ENCODE results near the gene SNX19.

DNA sequence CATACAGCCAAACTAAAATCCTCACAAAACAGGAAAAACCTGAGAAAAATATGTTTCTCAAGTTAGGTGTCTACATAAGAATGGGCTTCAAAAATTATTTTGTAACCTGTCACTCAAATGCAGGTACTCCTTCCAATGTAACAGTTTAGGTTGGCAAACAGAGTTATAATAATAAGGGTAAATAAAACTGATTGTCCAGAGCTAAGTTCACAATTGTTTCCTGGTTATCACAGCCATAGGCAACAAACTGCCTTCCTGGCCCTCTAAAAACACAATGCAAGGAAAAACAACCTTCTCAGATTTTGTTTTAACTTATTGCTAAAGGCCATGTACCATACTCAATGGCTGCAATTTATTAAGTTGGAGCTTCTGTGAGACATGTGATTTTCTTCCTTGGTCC, 36.4 kb downstream of the SNX19 start:
- TF ChIP-seq, protein P1, sequence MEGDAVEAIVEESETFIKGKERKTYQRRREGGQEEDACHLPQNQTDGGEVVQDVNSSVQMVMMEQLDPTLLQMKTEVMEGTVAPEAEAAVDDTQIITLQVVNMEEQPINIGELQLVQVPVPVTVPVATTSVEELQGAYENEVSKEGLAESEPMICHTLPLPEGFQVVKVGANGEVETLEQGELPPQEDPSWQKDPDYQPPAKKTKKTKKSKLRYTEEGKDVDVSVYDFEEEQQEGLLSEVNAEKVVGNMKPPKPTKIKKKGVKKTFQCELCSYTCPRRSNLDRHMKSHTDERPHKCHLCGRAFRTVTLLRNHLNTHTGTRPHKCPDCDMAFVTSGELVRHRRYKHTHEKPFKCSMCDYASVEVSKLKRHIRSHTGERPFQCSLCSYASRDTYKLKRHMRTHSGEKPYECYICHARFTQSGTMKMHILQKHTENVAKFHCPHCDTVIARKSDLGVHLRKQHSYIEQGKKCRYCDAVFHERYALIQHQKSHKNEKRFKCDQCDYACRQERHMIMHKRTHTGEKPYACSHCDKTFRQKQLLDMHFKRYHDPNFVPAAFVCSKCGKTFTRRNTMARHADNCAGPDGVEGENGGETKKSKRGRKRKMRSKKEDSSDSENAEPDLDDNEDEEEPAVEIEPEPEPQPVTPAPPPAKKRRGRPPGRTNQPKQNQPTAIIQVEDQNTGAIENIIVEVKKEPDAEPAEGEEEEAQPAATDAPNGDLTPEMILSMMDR (IDR thresholded peaks at IDR 0.05; ENCODE audit: low read depth, low read length) = no peak
- no peak for TF ChIP-seq EZH2phosphoT487 (IDR thresholded peaks at IDR 0.05; ENCODE audit: low read depth)

Data from OCI-LY3 (cell line).